Measurements from ENCODE around the gene PPHLN1.
A peak's percentile ranks its signal among the peaks of the same experiment; 100 is the strongest.
"Not testable (repeated sequence)": the region's sequence is repeated elsewhere in the genome, so short reads cannot be mapped to it uniquely, and the experiment has no call there.

PPHLN1 gene

GRCh38 chr12:42323856-42324255 is 2.1 kb upstream of the PPHLN1 start:
- no peak for DNase-seq

DNA sequence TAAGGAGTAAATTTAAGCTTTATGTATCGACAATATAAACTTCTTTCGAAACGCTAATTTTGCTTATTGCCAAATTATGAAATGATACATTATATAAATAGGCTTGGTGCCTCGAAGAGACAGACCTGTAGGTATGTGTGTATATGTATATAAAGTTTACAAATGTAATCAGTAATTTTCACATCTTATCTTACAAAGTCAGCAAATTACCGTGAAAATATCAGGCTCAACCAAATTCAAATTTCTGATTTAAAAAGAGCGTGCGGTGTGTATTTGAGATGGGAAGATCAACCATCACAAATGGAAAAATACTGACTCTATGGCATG is 678 bp upstream of the PPHLN1 start:
- no peak for DNase-seq

DNA sequence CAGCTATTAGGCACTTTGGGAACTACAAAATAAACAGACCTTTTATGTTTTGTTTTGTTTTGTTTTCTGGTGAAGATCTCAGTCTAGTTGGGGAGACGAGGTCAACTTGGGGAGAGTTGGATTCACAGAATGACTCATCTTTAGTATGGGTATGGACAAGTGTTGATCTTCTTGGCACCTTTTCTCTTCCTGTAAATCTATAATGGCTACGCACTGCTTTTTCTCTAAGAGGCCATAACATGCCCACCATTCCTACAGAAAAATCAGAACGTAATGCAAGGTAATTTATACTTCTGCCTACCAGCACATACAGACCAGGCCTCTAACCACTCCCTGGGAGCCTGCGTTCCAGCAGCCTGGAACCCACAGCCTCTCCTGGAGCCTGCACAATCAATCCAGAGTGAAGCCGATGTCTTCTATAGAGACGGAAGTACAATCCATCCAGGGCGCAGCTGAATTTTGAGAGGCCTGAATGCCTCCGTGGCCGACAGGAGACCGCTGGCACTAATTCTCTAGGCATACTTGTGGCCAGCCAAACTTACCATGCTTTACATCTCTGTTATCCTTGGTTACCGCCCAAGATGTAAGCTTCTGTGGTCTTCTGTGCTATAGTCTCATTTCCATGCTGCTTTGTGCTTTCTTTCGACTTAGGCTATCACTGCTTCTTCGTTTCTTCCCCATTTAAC is 717 bp downstream of the PPHLN1 start:
- peak; percentile 23 to 47 for DNase-seq

DNA sequence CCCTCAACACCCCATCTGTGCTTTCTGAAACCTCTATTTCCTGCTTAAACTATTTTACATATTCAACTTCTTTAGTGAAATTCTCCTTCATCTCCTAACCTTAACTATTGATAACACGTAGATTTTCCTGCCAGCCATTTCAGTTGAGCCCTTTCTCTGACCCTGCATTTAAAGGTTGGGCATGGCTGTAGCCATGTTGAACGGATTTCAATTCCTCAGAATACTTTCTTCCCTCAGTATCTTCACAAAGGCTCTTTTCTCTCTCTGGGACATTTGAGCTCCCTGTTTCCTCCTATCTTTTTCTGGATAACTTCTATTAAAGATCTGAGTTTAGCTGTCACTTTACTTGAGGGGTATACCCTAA is 1.2 kb downstream of the PPHLN1 start:
- DNase-seq, result no peak

GRCh38 chr12:42330097-42330496 is 4.1 kb downstream of the PPHLN1 start:
- peak; percentile 58 to 78 for DNase-seq

- peak; percentile 74 to 86 for DNase-seq
These were observed 6.6 kb downstream of the PPHLN1 start for GRCh38 chr12:42332301-42333285.

GRCh38 chr12:42336286-42336685 is 10.3 kb downstream of the PPHLN1 start:
- DNase-seq, result no peak

- no peak for DNase-seq
These were observed 12.3 kb downstream of the PPHLN1 start for GRCh38 chr12:42338280-42338679.

GRCh38 chr12:42342028-42342427 is 16.1 kb downstream of the PPHLN1 start:
- DNase-seq, result no peak

- no peak for DNase-seq
These were observed 17.8 kb downstream of the PPHLN1 start for GRCh38 chr12:42343721-42344120.

DNA sequence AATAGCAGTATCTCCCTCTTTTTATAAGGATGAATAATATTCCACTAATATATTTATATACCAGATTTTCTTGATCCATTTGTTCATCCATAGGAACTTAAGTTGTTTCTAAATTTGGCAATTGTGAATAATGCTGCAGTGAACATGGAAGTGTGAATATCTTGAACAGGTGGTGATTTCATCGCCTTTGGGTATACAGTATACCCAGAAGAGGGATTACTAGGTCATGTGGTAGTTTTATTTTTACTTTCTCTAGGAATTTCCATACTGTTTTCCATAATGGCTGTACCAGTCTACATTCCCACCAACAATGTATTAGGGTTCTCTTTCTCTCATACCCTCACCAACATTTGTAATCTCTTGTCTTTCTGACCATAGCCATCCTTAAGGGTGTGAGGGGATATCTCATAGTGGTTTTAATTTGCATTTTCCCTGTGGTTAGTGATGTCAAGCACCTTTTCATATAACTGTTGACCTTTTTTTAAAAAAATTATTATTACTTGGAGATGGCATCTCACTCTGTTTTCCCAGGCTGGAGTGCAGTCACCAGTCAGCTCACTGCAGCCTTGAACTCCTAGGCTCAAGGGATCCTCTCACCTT is 20.5 kb downstream of the PPHLN1 start:
- no peak for DNase-seq

GRCh38 chr12:42349119-42350020 is 23.4 kb downstream of the PPHLN1 start:
- not testable (repeated sequence) for DNase-seq

GRCh38 chr12:42350021-42350407 is 24.0 kb downstream of the PPHLN1 start:
- DNase-seq, result not testable (repeated sequence)

DNA sequence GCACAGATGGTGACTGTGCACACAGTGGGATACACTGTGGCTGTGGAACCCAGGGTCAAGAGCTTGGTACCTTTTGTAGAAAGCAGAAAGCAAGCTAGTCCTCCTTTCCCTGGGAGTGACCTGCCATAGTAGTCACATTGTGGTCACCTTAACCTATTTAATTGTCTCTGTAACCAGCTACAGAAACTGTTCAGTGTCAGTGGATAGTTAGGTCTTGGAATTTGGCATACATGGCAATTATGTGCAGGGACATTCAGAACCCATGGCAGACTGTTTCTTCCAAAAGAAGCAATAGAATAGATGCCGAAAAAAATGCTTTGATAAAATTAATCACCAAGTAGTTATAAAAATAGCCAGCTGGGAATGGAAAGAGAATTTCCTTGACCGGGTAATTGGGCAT is 30.4 kb downstream of the PPHLN1 start:
- DNase-seq, result no peak

DNA sequence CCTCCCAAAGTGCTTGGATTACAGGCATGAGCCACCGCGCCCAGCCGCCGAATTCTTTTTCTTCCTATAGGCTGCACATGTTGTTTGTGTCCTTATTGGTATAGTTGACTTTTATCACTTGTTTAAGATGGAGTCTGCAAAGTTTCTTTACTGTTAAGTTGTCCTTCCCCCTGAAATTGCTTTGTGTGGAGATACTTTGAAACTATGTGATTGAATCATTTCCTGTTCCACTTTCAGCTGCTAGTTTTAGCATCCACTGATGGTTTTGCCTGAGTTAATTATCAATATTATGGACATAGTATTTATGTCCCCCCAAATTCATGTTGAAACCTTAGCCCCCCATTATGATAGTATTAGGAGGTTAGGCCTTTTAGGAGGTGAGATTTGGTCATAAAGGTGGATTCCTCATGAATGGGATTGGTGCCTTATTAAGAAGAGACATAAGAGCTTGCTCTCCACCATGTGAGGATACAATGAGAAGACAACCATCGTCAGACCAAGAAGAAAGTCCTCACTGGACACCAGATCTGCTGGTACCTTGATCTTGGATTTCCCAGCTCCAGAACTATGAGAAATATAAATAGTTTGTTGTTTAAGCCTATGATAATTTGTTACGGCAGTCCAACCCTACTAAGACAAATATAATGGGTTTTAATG is 34.9 kb downstream of the PPHLN1 start:
- no peak for DNase-seq

GRCh38 chr12:42361909-42362646 is 36.1 kb downstream of the PPHLN1 start:
- DNase-seq, result no peak

- no peak for DNase-seq
These were observed 36.8 kb downstream of the PPHLN1 start for GRCh38 chr12:42362647-42363260.

DNA sequence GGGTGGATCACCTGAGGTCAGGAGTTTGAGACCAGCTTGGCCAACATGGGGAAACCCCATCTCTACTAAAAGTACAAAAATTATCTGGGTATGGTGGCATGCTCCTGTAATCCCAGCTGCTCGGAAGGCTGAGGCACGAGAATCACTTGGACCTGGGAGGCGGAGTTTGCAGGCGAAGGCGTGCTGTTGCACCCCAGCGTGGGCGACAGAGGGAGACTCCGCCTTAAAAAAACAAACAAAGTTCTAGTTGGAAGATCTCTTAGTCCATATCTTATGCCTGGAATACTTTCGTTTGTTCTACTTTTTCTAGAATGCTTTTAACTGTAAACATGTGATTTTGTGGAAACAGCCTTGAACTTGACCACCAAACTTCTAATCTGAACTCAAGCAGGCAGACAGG is 38.7 kb downstream of the PPHLN1 start:
- no peak for DNase-seq

- no peak for DNase-seq
These were observed 39.5 kb downstream of the PPHLN1 start for GRCh38 chr12:42365486-42365885.

DNA sequence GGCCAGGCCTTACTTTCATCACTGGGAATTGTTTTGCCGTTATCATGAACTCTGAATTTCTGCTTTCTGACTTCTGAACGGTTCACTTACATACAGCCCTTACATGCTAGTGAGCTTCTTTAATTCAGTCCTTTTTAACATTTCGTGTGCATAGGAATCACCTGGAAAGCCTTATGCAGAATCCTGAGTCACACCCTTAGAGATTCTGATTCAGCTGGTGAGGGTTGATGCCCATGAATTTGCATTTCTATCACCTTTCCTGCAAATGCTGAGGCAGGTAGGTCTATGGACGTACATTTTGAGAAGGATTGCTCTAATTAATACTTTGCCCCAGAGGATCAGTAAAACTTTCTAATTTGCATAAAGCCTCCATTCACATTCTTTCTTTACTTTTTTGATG is 44.0 kb downstream of the PPHLN1 start:
- DNase-seq, result no peak

- peak; percentile 88 to 95 for DNase-seq
These were observed 46.3 kb downstream of the PPHLN1 start for GRCh38 chr12:42372154-42372791.
